Endothelial cell of umbilical vein (primary cell): Measurements from ENCODE around the gene TBC1D9.

Source experiments
- CTCF ChIP-seq, 2 donors: IDR thresholded peaks; 1 replicate in 1 of 2; 2 replicates in 1 of 2; pipeline ENCODE4 v1.5.1; 2011; ENCODE audit warnings: low read length in 2 of 2, mild to moderate bottlenecking in 2 of 2, moderate library complexity in 2 of 2, control low read depth in 1 of 2, inconsistent platforms in 1 of 2, low read depth in 1 of 2; ENCODE audit not compliant: insufficient read depth in 1 of 2; ENCODE audit errors: extremely low read depth in 1 of 2
- EZH2 ChIP-seq: IDR thresholded peaks from 2 replicates; pipeline ENCODE4 v1.6.1; 2012; ENCODE audit warnings: borderline replicate concordance, low read depth, mild to moderate bottlenecking, moderate library complexity, low read length, inconsistent platforms; ENCODE audit not compliant: severe bottlenecking
- GATA2 ChIP-seq: IDR thresholded peaks from 2 replicates; pipeline ENCODE4 v1.7.0; 2011; ENCODE audit warnings: low read depth, mild to moderate bottlenecking, moderate library complexity, mixed read lengths, low read length; ENCODE audit not compliant: insufficient read length, insufficient read depth
- POLR2A ChIP-seq: IDR thresholded peaks from 2 replicates; pipeline ENCODE4 v1.6.1; 2012; ENCODE audit warnings: low read depth, mild to moderate bottlenecking, control low read depth, low read length
- POLR2AphosphoS5 ChIP-seq: IDR thresholded peaks from 2 replicates; pipeline ENCODE4 v1.6.1; 2012; ENCODE audit warnings: low read depth, mild to moderate bottlenecking, control low read depth, low read length, moderate library complexity; ENCODE audit not compliant: insufficient read depth

- TF ChIP-seq CTCF (IDR thresholded peaks at IDR 0.05; ENCODE audit: extremely low read depth in 1 of 2, insufficient read depth in 1 of 2, low read depth in 1 of 2, low read length in 2 of 2) (no peak), POLR2A (no peak), POLR2AphosphoS5 (no peak), EZH2 (no peak), GATA2 (no peak)
Observed at GRCh38 chr4:140774510-140774909, 18.3 kb upstream of the TBC1D9 start.
